Measurements from ENCODE around the gene UGT1A9.
"Not testable (repeated sequence)": the region's sequence is repeated elsewhere in the genome, so short reads cannot be mapped to it uniquely, and the experiment has no call there.

UGT1A9 gene

DNA sequence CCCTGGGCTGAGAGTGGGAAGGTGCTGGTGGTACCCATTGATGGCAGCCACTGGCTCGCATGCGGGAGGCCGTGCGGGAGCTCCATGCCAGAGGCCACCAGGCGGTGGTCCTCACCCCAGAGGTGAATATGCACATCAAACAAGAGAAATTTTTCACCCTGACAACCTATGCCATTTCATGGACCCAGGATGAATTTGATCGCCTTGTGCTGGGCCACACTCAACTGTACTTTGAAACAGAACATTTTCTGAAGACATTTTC, 75.5 kb downstream of the UGT1A9 start:
- DNase-seq (ENCODE audit: low read depth): no peak
- TF ChIP-seq, protein P1, sequence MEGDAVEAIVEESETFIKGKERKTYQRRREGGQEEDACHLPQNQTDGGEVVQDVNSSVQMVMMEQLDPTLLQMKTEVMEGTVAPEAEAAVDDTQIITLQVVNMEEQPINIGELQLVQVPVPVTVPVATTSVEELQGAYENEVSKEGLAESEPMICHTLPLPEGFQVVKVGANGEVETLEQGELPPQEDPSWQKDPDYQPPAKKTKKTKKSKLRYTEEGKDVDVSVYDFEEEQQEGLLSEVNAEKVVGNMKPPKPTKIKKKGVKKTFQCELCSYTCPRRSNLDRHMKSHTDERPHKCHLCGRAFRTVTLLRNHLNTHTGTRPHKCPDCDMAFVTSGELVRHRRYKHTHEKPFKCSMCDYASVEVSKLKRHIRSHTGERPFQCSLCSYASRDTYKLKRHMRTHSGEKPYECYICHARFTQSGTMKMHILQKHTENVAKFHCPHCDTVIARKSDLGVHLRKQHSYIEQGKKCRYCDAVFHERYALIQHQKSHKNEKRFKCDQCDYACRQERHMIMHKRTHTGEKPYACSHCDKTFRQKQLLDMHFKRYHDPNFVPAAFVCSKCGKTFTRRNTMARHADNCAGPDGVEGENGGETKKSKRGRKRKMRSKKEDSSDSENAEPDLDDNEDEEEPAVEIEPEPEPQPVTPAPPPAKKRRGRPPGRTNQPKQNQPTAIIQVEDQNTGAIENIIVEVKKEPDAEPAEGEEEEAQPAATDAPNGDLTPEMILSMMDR (IDR thresholded peaks at IDR 0.05; ENCODE audit: insufficient read depth, low read depth, low read length, missing control alignments): no peak
- H3K4me3 ChIP-seq (ENCODE audit: low read length): no peak overlapping the region

DNA sequence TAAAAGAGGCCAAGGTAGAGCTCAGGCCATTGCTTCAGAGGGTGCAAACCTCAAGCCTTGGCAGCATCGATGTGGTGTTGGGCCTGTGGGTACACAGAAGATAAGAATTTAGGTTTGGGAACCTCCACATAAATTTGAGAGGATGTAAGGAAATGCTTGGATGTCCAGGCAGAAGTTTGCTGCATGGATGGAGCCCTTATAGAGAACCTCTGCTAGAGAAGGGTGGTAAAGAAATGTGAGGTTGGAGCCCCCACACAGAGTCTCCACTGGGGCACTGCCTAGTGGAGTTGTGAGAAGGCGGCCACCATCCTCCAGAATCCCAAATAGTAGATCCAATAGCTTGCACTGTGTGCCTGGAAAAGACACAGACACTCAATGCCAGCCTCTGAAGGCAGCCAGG, 79.0 kb downstream of the UGT1A9 start:
- not testable (repeated sequence) for H3K4me3 ChIP-seq (ENCODE audit: low read length); DNase-seq (ENCODE audit: low read depth)

DNA sequence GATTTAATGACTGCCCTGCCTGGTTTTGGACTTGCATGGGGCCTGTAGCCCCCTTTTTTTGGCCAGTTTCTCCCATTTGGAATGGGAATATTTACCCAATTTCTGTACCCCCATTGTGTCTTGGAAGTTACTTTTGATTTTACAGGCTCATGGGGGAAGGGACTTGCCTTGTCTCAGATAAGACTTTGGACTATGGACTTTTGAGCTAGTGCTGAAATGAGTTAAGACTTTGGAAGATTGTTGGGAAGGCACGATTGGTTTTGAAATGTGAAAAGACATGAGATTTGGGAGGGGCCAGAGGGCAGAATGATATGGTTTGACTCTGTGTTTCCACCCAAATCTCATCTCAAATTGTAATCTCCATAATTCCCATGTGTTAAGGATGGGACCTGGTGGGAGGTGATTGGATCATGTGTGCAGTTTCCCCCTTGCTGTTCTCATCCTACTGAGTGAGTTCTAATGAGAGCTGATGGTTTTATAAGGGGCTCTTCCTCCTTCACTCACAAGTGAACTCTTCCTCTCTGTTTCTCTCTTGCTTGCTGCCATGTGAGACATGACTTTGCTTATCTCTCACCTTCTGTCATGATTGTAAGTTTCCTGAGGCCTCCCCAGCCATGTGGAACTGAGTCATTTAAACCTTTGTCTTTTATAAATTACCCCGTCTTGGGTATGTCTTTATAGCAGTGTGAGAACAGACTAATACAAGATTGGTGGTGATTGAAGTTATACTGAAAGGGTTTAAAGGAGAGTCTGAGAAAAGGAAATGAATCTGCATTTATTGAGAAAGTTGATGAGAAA, 79.7 kb downstream of the UGT1A9 start:
- DNase-seq (ENCODE audit: low read depth); H3K4me3 ChIP-seq (ENCODE audit: low read length): not testable (repeated sequence)

DNA sequence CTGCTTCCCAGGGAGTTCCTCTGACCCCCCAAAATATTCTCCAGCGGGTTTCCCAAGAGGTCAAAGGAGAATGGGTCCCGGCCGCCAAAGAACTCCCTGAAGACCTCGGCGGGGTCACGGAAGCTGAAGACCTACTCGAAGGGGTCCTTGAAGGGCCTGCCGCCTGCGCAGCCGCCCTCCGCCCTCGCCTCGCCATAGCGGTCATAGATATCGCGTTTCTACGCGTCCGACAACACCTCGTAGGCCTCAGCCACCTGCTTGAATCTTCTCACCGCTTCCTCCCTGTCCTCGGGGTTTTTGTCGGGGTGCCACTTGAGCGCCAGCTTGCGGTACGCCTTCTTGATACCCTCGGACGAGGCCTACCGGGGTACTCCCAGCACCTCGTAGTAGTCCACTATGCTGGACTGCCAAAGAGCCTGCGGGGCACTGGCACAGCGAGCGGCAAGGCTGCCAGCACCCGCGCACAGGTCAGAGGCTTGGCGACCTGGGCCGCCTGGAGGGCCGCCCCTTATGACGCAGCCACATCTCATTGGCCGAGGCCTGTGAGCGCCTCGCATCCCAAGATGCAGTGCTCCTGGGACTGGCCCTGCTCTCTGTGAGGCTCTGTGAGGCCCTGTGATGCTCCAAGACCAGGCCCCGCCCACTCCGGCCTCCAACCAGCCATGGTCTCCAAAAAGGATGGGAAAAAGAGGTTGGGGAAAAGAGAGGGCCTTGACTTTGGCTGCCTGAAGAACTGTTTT, 83.3 kb downstream of the UGT1A9 start:
- no peak overlapping the region for H3K4me3 ChIP-seq (ENCODE audit: low read length)
- DNase-seq (ENCODE audit: low read depth): no peak
- TF ChIP-seq, protein P1 (IDR thresholded peaks at IDR 0.05; ENCODE audit: insufficient read depth, low read depth, low read length, missing control alignments): no peak

DNA sequence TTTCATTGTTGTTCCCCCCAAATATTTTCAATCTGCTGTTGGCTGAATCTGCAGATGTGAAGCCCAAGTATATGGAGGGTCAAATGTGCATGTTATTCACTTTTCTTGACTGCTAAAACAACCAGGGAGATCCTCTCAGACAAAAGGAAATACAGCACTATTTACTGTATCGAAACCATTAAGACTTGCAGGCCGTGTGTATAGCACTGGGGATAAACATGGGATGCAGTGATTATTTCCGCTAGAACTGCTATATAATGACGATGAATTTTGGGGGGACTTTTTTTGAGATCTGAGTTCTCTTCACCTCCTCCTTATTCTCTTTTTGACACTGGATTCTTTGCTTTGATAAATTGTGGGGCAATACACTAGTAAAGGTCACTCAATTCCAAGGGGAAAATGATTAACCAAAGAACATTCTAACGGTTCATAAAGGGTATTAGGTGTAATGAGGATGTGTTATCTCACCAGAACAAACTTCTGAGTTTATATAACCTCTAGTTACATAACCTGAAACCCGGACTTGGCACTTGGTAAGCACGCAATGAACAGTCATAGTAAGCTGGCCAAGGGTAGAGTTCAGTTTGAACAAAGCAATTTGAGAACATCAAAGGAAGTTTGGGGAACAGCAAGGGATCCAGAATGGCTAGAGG, 84.9 kb downstream of the UGT1A9 start:
- TF ChIP-seq, protein P1 (IDR thresholded peaks at IDR 0.05; ENCODE audit: insufficient read depth, low read depth, low read length, missing control alignments): no peak
- H3K4me3 ChIP-seq (ENCODE audit: low read length): no peak overlapping the region

DNA sequence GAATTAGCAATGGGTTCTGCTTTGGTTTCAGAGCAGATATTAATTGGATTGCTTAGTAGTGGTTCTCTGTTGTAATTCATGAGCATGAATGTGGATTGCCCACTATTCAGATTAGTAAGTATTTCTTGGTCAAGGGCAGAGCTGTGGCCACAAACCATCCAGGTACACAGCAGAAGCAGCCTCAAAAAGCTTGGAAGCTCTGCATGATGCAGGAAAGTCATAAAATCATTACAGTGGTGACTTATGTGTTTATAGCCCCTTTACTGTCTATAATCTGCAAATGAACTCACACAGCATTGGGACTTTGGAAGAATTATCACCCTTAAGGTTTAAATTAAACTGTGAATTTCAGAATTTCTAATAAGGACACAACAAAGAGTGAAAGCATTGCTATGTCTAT, 86.4 kb downstream of the UGT1A9 start:
- H3K4me3 ChIP-seq (ENCODE audit: low read length): no peak overlapping the region
- TF ChIP-seq, protein P1 (IDR thresholded peaks at IDR 0.05; ENCODE audit: insufficient read depth, low read depth, low read length, missing control alignments): no peak
- no peak for DNase-seq (ENCODE audit: low read depth)

More for the DNA sequence above, 84.9 kb downstream of the UGT1A9 start:
- DNase-seq (ENCODE audit: low read depth): no peak

DNA sequence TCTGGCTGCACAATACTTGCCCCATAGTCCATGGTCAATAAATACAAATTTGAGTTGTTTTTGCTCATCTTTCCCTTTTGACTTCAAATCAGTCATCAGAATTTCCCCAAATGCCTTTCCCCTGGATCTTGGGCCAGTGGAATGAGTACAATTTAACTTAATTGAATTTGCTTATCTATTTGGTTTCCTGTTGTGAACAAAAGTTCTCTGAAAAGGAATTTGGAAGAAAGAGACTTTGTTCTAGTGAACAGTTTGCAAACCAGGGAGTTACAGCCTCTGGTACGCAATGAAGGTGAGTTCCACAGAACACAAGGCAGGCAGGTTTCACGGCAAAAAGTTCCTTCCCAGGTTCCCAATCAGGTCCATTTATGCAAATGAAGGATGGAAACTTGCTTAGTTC, 87.2 kb downstream of the UGT1A9 start:
- DNase-seq (ENCODE audit: low read depth): no peak
- TF ChIP-seq, protein P1 (IDR thresholded peaks at IDR 0.05; ENCODE audit: insufficient read depth, low read depth, low read length, missing control alignments): no peak
- H3K4me3 ChIP-seq (ENCODE audit: low read length): no peak overlapping the region
